Suprapubic skin (tissue), 2 donors: ENCODE measurements around the gene SLC4A7.

Source experiments
- EP300 ChIP-seq: sonication (generic); formaldehyde crosslinking; IDR thresholded peaks from one replicate; pipeline ENCODE4 v1.6.1; 2017; ENCODE audit warnings: antibody characterized with exemption
- POLR2A ChIP-seq, 2 donors: fragments of 450-650 bp; IDR thresholded peaks; one replicate each; pipeline ENCODE4 v1.6.1; 2017; ENCODE audit warnings: antibody characterized with exemption in 2 of 2, mild to moderate bottlenecking in 2 of 2, moderate library complexity in 2 of 2

GRCh38 chr3:27487383-27487782 is 3.2 kb upstream of the SLC4A7 start:
- TF ChIP-seq POLR2A (IDR thresholded peaks at IDR 0.05): no peak
- TF ChIP-seq EP300: no peak
